Vagina (tissue), 2 donors: ENCODE data around the gene MBTPS1.

ENCODE experiments used
- POLR2A ChIP-seq, 2 donors: fragments of 450-650 bp; IDR thresholded peaks; one replicate each; pipeline ENCODE4 v1.6.1; 2017; ENCODE audit warnings: antibody characterized with exemption in 2 of 2, mild to moderate bottlenecking in 2 of 2, moderate library complexity in 2 of 2
- TF ChIP-seq, protein P1 (sequence below), 3 experiments: fragments of 450-650 bp in 2 of 3; fragments of 200-600 bp in 1 of 3; sonication (generic) in 1 of 3; IDR thresholded peaks; one replicate each; pipeline ENCODE4 v1.5.1; 2017 to 2019; ENCODE audit warnings: antibody characterized with exemption in 3 of 3, mild to moderate bottlenecking in 2 of 3, moderate library complexity in 2 of 3

- TF ChIP-seq, protein P1, sequence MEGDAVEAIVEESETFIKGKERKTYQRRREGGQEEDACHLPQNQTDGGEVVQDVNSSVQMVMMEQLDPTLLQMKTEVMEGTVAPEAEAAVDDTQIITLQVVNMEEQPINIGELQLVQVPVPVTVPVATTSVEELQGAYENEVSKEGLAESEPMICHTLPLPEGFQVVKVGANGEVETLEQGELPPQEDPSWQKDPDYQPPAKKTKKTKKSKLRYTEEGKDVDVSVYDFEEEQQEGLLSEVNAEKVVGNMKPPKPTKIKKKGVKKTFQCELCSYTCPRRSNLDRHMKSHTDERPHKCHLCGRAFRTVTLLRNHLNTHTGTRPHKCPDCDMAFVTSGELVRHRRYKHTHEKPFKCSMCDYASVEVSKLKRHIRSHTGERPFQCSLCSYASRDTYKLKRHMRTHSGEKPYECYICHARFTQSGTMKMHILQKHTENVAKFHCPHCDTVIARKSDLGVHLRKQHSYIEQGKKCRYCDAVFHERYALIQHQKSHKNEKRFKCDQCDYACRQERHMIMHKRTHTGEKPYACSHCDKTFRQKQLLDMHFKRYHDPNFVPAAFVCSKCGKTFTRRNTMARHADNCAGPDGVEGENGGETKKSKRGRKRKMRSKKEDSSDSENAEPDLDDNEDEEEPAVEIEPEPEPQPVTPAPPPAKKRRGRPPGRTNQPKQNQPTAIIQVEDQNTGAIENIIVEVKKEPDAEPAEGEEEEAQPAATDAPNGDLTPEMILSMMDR (IDR thresholded peaks at IDR 0.05): no peak
- TF ChIP-seq POLR2A (IDR thresholded peaks at IDR 0.05): no peak
Measured at GRCh38 chr16:84110527-84110926, 6.2 kb downstream of the MBTPS1 start.
